HG03439 (cell line): ENCODE data around the gene MRPL38.
"Not testable (repeated sequence)": the region's sequence is repeated elsewhere in the genome, so short reads cannot be mapped to it uniquely, and the experiment has no call there.

Source experiments
- ATAC-seq: cut with Tn5 transposase; IDR thresholded peaks from one replicate; pipeline ENCODE4 v1.9.1; 2021; ENCODE audit warnings: mild to moderate bottlenecking, moderate library complexity; ENCODE audit not compliant: unreplicated experiment

Gene MRPL38

GRCh38 chr17:75877752-75878173 is 26.9 kb downstream of the MRPL38 start:
- ATAC-seq = no peak

- no peak for ATAC-seq
Observed at GRCh38 chr17:75876938-75877751, 27.5 kb downstream of the MRPL38 start.

GRCh38 chr17:75876190-75876937 is 28.3 kb downstream of the MRPL38 start:
- ATAC-seq = no peak

- no peak for ATAC-seq
Observed at GRCh38 chr17:75875940-75876189, 28.8 kb downstream of the MRPL38 start.

- no peak for ATAC-seq
Observed at GRCh38 chr17:75875182-75875939, 29.3 kb downstream of the MRPL38 start.

GRCh38 chr17:75874323-75875181 is 30.1 kb downstream of the MRPL38 start:
- no peak for ATAC-seq

- ATAC-seq = no peak
Observed at GRCh38 chr17:75873587-75874322, 30.9 kb downstream of the MRPL38 start.

GRCh38 chr17:75872434-75873351 is 32.0 kb downstream of the MRPL38 start:
- ATAC-seq = no peak

GRCh38 chr17:75870228-75870627 is 34.5 kb downstream of the MRPL38 start:
- not testable (repeated sequence) for ATAC-seq

- no peak for ATAC-seq
Observed at GRCh38 chr17:75869282-75870141, 35.2 kb downstream of the MRPL38 start.

- ATAC-seq = not testable (repeated sequence)
Observed at GRCh38 chr17:75868730-75869281, 35.9 kb downstream of the MRPL38 start.

GRCh38 chr17:75865404-75866188 is 39.1 kb downstream of the MRPL38 start:
- not testable (repeated sequence) for ATAC-seq

GRCh38 chr17:75864887-75865286 is 39.8 kb downstream of the MRPL38 start:
- peak; percentile 9 for ATAC-seq

GRCh38 chr17:75864448-75864871 is 40.2 kb downstream of the MRPL38 start:
- peak; percentile 60 for ATAC-seq

- no peak for ATAC-seq
Observed at GRCh38 chr17:75861927-75862317, 42.8 kb downstream of the MRPL38 start.

GRCh38 chr17:75859358-75859757 is 45.3 kb downstream of the MRPL38 start:
- ATAC-seq = not testable (repeated sequence)
